C4-2B (cell line): ENCODE data around the gene WDR37.

Source experiments
- H3K27ac ChIP-seq: fragments of 450-650 bp; 2 replicates; pipeline ENCODE4 v1.5.1; 2017
- ZFX ChIP-seq: fragments of 450-650 bp; IDR thresholded peaks from 2 replicates; pipeline ENCODE4 v1.6.1; 2017
- TF ChIP-seq, protein P1 (sequence below): fragments of 450-650 bp; conservative IDR thresholded peaks from 2 replicates; pipeline ENCODE4 v1.5.1; 2017; ENCODE audit warnings: mild to moderate bottlenecking

Gene WDR37

DNA sequence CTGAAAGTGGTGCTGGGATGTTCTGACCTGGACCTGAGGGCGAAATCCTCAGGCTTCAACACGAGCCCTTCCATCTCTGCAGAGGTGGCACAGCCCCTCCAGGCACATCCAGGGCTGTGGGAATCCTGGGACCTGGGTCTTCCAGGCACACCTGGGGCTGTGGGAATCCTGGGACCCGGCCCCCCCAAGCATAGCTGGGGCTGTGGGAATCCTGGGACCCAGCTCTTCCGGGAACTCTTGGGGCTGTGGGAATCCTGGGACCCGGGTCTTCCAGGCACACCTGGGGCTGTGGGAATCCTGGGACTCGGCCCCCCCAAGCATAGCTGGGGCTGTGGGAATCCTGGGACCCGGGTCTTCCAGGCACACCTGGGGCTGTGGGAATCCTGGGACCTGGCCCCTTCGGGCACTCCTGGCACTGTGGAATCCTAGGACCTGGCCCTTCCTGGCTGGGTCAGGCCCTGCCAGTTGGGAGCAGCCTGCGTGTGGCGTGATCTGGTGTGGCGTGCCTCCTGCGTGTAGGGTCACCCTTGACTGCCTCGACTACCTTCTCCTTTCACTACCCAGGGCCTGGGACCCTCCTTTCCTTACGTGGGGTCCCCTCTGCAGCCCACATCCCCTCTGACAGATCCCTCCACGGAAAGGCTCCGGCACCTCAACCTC is 124.0 kb downstream of the WDR37 start:
- no peak overlapping the region for H3K27ac ChIP-seq
- TF ChIP-seq ZFX = no peak
- TF ChIP-seq, protein P1, sequence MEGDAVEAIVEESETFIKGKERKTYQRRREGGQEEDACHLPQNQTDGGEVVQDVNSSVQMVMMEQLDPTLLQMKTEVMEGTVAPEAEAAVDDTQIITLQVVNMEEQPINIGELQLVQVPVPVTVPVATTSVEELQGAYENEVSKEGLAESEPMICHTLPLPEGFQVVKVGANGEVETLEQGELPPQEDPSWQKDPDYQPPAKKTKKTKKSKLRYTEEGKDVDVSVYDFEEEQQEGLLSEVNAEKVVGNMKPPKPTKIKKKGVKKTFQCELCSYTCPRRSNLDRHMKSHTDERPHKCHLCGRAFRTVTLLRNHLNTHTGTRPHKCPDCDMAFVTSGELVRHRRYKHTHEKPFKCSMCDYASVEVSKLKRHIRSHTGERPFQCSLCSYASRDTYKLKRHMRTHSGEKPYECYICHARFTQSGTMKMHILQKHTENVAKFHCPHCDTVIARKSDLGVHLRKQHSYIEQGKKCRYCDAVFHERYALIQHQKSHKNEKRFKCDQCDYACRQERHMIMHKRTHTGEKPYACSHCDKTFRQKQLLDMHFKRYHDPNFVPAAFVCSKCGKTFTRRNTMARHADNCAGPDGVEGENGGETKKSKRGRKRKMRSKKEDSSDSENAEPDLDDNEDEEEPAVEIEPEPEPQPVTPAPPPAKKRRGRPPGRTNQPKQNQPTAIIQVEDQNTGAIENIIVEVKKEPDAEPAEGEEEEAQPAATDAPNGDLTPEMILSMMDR = no peak

DNA sequence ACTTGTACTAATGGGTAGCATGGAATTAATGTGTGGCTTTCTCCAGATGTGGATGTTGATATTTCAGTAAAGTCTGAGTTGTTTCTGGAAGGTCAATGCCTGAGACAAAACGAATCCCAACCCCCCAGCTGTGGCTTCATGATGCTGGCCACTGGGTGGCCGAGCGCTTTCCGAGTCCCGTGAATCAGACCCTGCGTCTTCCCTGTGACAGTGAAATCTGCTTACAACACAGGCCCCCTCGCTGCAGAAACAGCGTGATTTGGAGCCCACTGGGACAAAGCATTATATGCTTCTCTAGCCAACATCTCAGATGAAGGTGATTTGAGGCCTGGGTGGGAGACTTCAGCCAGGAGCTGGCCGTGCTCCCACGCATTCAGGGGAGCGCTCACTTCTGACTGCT is 124.7 kb downstream of the WDR37 start:
- H3K27ac ChIP-seq = no peak overlapping the region
- TF ChIP-seq ZFX = no peak
- TF ChIP-seq, protein P1 = no peak
